K562 (cell line): ENCODE data around the gene GPS2. TPM values are rescaled to one million over a fixed set of nuclear protein-coding genes. Genes with fewer than 3 reads are reported as not detected.

Source experiments
- CBFA2T2 ChIP-seq: fragments of 450-650 bp; conservative IDR thresholded peaks from 2 replicates; pipeline ENCODE4 v1.6.1; 2017; ENCODE audit warnings: mild to moderate bottlenecking
- PHF21A ChIP-seq: fragments of 450-650 bp; IDR thresholded peaks from 2 replicates; pipeline ENCODE4 v1.6.1; 2017; ENCODE audit warnings: low read depth, borderline replicate concordance
- REST ChIP-seq, 2 experiments: fragments of 450-650 bp; formaldehyde crosslinking in 1 of 2; IDR thresholded peaks; 2 replicates each; pipeline versions ENCODE4 v1.4.0 to v1.6.1; 2014 to 2020; ENCODE audit warnings: mild to moderate bottlenecking in 2 of 2, borderline replicate concordance in 1 of 2, low read depth in 1 of 2
- XRCC3 ChIP-seq: fragments of 450-650 bp; IDR thresholded peaks from 2 replicates; pipeline ENCODE4 v1.6.1; 2017; ENCODE audit warnings: mild to moderate bottlenecking, moderate library complexity
- ZNF407 ChIP-seq: fragments of 450-650 bp; IDR thresholded peaks from 2 replicates; pipeline ENCODE4 v1.6.1; 2016; ENCODE audit warnings: low read depth
- polyA plus RNA-seq, 8 experiments: library from polyadenylated mRNA; depleted of rRNA in 4 of 8; stranded (reverse) in 5 of 8; unstranded in 3 of 8; fragments of >200 nt; fragmentation: Nextera tagmentation in 2 of 8; fragmentation: Illumina TruSeq in 1 of 8; extraction: Ambion mirVana in 2 of 8; extraction: Trizol in 1 of 8; gene quantifications; 2 replicates each; pipeline versions ENCODE4 v1.2.1 to v1.2.3, GENCODE V29; 2011 to 2014; ENCODE audit warnings: inconsistent platforms in 1 of 8, missing spikeins in 1 of 8
- total RNA-seq, 7 experiments: library from RNA; depleted of rRNA in 6 of 7; stranded (reverse); fragments of >200 nt in 6 of 7; fragmentation: Illumina TruSeq in 2 of 7; extraction: Trizol in 2 of 7; gene quantifications; 2 replicates each; pipeline versions ENCODE4 v1.2.1 to v1.2.3, GENCODE V29; 2011 to 2021; ENCODE audit warnings: low replicate concordance in 1 of 7
- TF ChIP-seq, protein P1 (sequence below): sonication (generic); formaldehyde crosslinking; IDR thresholded peaks from 2 replicates; pipeline ENCODE4 v1.8.1; 2023; ENCODE audit warnings: mild to moderate bottlenecking, missing genetic modification reagents, moderate library complexity
- TF ChIP-seq, protein P2 (sequence below): fragments of 200-400 bp; formaldehyde crosslinking; IDR thresholded peaks from 2 replicates; pipeline ENCODE4 v1.6.1; 2017; ENCODE audit warnings: mild to moderate bottlenecking, low read depth, low read length, moderate library complexity

GPS2 gene
- total and polyA plus RNA-seq, 9 of the 15 experiments (the other 6 are each of a cell fraction or from before 2014, with no cell fraction given) = 18.3 to 75.7 (median 37.0) TPM

- TF ChIP-seq REST (IDR thresholded peaks at IDR 0.05; ENCODE audit: borderline replicate concordance) (peak; percentile 86), REST (CRISPR knock-in tag; IDR thresholded peaks at IDR 0.05; ENCODE audit: low read depth) (no peak), PHF21A (no peak), CBFA2T2 (no peak), XRCC3 (no peak), ZNF407 (no peak)
- TF ChIP-seq, protein P1, sequence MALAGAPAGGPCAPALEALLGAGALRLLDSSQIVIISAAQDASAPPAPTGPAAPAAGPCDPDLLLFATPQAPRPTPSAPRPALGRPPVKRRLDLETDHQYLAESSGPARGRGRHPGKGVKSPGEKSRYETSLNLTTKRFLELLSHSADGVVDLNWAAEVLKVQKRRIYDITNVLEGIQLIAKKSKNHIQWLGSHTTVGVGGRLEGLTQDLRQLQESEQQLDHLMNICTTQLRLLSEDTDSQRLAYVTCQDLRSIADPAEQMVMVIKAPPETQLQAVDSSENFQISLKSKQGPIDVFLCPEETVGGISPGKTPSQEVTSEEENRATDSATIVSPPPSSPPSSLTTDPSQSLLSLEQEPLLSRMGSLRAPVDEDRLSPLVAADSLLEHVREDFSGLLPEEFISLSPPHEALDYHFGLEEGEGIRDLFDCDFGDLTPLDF (CRISPR knock-in tag) = no peak
- TF ChIP-seq, protein P2, sequence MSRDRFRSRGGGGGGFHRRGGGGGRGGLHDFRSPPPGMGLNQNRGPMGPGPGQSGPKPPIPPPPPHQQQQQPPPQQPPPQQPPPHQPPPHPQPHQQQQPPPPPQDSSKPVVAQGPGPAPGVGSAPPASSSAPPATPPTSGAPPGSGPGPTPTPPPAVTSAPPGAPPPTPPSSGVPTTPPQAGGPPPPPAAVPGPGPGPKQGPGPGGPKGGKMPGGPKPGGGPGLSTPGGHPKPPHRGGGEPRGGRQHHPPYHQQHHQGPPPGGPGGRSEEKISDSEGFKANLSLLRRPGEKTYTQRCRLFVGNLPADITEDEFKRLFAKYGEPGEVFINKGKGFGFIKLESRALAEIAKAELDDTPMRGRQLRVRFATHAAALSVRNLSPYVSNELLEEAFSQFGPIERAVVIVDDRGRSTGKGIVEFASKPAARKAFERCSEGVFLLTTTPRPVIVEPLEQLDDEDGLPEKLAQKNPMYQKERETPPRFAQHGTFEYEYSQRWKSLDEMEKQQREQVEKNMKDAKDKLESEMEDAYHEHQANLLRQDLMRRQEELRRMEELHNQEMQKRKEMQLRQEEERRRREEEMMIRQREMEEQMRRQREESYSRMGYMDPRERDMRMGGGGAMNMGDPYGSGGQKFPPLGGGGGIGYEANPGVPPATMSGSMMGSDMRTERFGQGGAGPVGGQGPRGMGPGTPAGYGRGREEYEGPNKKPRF = no peak
Measured at GRCh38 chr17:7356072-7356549, 41.0 kb upstream of the GPS2 start (continued).
